ENCODE measurements around the gene USP49. TPM values are rescaled to one million over a fixed set of nuclear protein-coding genes. Genes with fewer than 3 reads are reported as not detected.

The USP49 gene
- total and polyA plus RNA-seq, 8 donors: 0.98 to 2.4 (median 1.5) TPM

DNA sequence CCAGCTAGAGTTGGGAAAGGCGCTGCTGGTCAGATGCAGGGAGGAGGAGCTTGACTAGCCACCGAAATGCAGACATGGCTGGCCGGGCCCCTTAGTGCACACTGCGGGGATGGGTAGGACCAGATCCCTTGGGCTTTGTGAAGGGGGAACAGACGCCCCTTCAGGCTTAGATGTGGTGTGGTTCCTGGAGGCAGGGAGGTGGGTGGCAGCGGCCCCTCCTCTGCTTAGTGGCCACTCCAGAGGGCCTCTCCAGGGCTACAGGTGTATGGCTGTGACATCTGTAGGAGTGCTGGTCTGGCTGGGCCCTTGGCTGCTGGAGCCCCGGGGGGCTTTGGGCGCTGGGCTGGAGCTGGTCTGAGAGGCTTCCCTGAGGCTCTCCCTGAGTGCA lies 40.5 kb upstream of the USP49 start:
- H3K9me3 ChIP-seq: no peaks in the 10 kb centered on the region
- DNase-seq (peak in 1 of 6 donors; percentile 62), FAIRE-seq (no peak), ATAC-seq (peak in 1 of 4 donors; percentile 11)
- no peak overlapping the region for H3K4me3 ChIP-seq
- intact Hi-C loops (cut with DNase I): loop anchor here in 2 of 3 donors (10.0 kb wide), 3 partner anchors 81 to 151 kb away; partner anchors contain the start of genes PRICKLE4 (in 1 of the 2) and TOMM6 (in 1 of the 2)
- no peaks in the 10 kb centered on the region for H3K27me3 ChIP-seq
- peaks cover 0 to 7% (median 0%) of the 10 kb centered on the region in 3 donors for H3K4me1 ChIP-seq
- TF ChIP-seq, protein P1, sequence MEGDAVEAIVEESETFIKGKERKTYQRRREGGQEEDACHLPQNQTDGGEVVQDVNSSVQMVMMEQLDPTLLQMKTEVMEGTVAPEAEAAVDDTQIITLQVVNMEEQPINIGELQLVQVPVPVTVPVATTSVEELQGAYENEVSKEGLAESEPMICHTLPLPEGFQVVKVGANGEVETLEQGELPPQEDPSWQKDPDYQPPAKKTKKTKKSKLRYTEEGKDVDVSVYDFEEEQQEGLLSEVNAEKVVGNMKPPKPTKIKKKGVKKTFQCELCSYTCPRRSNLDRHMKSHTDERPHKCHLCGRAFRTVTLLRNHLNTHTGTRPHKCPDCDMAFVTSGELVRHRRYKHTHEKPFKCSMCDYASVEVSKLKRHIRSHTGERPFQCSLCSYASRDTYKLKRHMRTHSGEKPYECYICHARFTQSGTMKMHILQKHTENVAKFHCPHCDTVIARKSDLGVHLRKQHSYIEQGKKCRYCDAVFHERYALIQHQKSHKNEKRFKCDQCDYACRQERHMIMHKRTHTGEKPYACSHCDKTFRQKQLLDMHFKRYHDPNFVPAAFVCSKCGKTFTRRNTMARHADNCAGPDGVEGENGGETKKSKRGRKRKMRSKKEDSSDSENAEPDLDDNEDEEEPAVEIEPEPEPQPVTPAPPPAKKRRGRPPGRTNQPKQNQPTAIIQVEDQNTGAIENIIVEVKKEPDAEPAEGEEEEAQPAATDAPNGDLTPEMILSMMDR (IDR thresholded peaks at IDR 0.05): no peak
- no peak overlapping the region for H3K27ac ChIP-seq
- H3K36me3 ChIP-seq: peaks cover 0 to 45% (median 13%) of the 10 kb centered on the region in 3 donors
- 73 to 75% methylated on average over 8 of the region's 8 CpGs for WGBS, 2 donors

DNA sequence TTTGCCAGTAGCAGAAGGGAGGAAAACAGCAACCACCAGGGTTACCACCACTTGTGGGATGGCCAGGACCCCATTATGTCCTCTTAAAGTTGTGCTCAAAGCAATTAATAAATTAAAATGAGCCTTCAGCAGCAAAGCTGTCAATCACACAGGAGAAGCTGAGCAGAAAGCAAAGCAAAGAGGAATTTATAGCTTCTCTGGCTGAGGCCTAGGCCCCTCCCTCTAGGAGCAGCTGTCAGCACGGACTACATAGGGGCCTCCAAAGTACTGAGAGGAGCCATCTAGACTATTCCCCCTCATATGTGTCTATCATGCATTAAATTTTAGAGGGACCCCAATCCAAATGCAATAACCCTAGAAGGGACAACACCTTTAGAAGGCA lies 40.0 kb upstream of the USP49 start:
- DNase-seq: no peak
- Histone ChIP-seq H3K4me1 (peaks cover 0 to 7% (median 0%) of the 10 kb centered on the region in 3 donors), H3K27me3 (no peaks in the 10 kb centered on the region), H3K9me3 (no peaks in the 10 kb centered on the region), H3K36me3 (peaks cover 0 to 49% (median 13%) of the 10 kb centered on the region in 3 donors), H3K4me3 (no peak overlapping the region), H3K27ac (peak overlapping the region in 1 of 4 donors; percentile 19)
- TF ChIP-seq, protein P1 (IDR thresholded peaks at IDR 0.05): no peak
- WGBS, 2 donors: 81 to 89% methylated on average over 1 of the region's 1 CpG
- no peak for ATAC-seq
- intact Hi-C loops (cut with DNase I): loop anchor here in 2 of 3 donors (10.0 kb wide), 3 partner anchors 80 to 150 kb away; partner anchors contain the start of genes PRICKLE4 (in 1 of the 2) and TOMM6 (in 1 of the 2)
- no peak for FAIRE-seq

DNA sequence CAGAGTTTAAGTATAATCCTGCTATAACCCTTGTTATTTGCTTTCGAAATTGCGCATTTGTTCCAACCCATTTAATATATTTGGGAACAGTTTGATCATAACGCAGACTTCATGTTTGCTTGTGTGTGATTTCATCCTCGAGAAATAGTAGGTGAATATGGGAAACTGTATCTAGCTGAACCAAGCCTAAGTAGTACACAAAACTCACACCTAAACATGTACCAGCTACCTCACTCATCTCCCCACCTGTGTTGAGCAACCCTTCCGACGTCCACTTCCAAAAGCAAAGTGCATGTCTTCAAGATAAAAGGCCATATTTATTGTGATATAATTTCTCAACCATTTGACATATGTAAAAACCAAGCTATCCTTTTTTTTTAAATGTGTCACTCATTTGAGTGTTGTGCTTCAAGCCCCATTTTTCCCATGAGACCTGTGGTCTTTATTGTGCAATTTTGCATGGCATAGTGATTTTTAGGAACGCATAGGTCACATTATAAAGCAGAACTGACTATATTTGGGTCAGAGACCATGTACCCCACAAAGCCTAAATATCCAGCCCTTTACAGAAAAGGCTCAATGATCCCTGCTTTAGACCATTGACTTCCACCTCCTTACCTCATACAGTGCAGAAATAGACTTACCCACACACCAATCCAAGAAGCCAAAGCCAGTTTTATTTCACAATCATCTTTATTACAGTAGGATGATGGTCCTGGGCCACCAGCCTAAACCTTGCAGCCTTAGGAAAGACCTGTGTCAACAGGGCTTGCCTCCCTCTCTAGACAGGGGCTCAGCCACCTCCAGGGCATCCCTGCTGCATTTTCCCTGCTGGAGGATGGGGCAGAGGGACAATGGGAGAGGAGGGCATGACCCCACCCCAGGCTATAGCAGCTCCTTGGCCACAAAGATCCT lies 39.4 kb upstream of the USP49 start:
- H3K36me3 ChIP-seq: peaks cover 0 to 52% (median 13%) of the 10 kb centered on the region in 3 donors
- peak overlapping the region in 1 of 4 donors; percentile 19 for H3K27ac ChIP-seq

DNA sequence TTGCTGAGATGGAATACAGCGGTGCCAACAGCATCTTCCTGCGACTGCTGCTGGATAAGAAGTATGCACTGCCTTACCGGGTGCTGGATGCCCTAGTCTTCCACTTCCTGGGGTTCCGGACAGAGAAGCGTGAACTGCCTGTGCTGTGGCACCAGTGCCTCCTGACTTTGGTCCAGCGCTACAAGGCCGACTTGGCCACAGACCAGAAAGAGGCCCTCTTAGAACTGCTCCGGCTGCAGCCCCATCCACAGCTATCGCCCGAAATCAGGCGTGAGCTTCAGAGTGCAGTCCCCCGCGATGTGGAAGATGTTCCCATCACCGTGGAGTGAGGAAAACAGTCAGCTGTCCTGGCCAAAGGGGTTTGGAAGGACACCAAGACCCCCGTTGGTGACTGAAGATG lies 37.2 kb upstream of the USP49 start:
- intact Hi-C loops (cut with DNase I): loop anchor here in 2 of 3 donors (10.0 kb wide), 3 partner anchors 78 to 148 kb away; partner anchors contain the start of genes PRICKLE4 (in 1 of the 2) and TOMM6 (in 1 of the 2)
- Histone ChIP-seq H3K27ac (no peak overlapping the region), H3K4me1 (peaks cover 0 to 4% (median 0%) of the 10 kb centered on the region in 3 donors), H3K27me3 (no peaks in the 10 kb centered on the region), H3K4me3 (no peak overlapping the region), H3K9me3 (no peaks in the 10 kb centered on the region), H3K36me3 (peaks cover 4 to 52% (median 19%) of the 10 kb centered on the region in 3 donors)
- TF ChIP-seq, protein P1 (IDR thresholded peaks at IDR 0.05): no peak
- no peak for ATAC-seq
- FAIRE-seq: no peak
- 90 to 92% methylated on average over 15 of the region's 15 CpGs for WGBS, 2 donors
- no peak for DNase-seq

More for the DNA sequence above, 39.4 kb upstream of the USP49 start:
- FAIRE-seq (no peak), DNase-seq (no peak), ATAC-seq (peak in 2 of 4 donors; percentile 30 to 32)
- Histone ChIP-seq H3K4me1 (peaks cover 0 to 7% (median 0%) of the 10 kb centered on the region in 3 donors), H3K9me3 (no peaks in the 10 kb centered on the region), H3K4me3 (no peak overlapping the region), H3K27me3 (no peaks in the 10 kb centered on the region)
- TF ChIP-seq, protein P1 (IDR thresholded peaks at IDR 0.05): no peak
- intact Hi-C loops (cut with DNase I): loop anchor here in 2 of 3 donors (10.0 kb wide), 3 partner anchors 80 to 150 kb away; partner anchors contain the start of genes PRICKLE4 (in 1 of the 2) and TOMM6 (in 1 of the 2)
- 71 to 80% methylated on average over 7 of the region's 7 CpGs for WGBS, 2 donors

Measured in pancreas (tissue), 10 donors.